CD4-positive, alpha-beta T cell treated with Interleukin-6 at 100 ng/mL for 8 hours (primary cell): ENCODE measurements around the gene SSTR5.

ENCODE experiments used
- DNase-seq: peaks from one replicate; pipeline ENCODE4 v3.0.0-alpha.2; 2020; ENCODE audit warnings: mixed read lengths, low spot score

The SSTR5 gene

DNA sequence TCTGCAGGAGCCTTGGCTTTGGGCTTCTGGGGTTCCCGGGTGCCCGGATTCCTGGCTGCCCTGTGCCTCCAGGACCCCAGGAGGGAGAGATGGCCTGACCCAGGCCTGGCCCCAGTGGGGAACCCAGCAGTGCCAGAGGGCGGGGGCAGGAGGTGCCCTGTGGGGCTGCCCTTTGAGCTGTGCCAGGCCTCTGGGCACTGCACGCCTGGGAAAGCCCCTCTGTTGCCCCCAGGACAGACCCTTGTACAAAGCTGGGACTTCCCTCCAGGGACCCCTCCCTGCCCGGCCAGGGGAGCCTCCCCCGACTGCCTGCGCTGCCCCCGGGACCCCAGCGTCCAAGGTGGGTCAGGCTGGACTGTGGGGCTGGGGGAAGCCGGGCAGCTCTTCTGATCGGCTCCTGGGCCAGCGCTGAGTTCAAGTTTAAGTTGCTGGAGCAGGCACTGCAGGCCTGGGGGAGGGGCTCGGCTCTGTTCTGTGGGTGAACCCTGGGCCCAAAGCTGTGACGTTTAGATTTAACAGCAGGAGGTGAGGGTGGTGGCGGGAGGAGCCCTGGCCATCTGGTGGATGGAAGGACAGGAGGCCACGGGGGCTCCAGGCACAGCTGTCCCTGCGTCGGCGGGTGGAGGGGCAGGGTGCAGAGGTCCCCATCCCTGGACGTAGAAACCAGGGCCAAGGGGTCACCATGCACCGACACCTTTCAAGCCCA is 51.1 kb downstream of the SSTR5 start:
- no peak for DNase-seq

DNA sequence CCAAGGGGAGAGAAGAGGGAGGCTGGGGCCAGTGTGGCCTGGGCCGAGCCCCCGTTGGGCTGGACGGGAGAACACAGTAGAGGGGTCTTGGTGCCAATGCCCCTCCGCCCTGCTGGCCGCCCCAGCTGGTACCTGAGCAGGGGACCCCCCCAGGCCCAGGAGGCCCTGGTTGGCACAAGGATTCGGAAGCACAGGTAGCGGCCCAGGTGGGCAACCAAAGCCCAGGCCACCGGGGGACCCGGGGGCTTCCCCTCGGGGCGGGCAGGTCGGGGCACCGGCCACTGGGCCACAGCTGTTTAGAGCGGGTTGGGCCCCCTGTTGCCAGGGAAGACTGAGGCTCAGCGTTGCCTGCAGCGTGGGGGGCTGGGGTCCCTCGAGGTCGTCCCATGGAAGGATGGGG is 51.7 kb downstream of the SSTR5 start:
- DNase-seq, result no peak

DNA sequence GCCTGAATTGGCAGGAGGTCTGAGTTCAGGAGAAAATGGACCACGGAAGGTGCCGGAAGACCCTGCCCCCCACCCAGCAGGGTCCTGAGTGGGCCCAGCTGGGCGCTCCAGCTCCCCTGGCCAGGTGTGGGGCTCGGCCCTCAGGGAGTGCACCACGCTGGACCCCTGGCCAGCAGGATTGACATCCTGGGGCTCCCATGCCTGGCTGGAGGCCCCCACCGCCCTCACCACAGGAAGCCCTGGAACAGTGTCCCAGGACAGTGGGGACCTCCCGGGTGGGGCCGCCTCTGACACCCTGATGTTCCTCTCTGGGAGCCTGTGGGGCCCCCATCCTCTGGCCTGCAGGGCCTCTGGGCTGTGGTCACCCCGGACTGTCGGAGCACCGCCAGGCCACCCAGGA is 52.2 kb downstream of the SSTR5 start:
- DNase-seq, result no peak

DNA sequence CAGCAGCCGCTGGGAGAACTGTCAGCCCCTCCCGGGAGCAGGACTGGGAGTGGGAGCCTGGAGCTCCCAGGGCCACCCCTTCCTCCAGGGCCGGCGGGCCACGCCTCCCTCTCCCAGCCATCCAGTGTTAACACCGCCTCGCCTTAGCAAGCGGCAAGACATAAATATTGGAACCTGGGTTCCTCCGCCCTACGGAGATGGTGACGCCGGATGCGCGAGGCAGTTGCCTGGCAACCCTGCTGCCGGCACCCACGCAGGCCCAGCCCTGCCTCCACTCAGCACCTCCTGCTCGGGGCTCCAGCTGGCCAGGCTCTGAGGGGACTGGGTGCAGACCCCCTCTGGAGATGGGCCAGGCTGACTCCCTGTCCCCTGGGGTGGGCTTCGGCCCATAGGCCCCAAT is 52.9 kb downstream of the SSTR5 start:
- DNase-seq, result no peak

DNA sequence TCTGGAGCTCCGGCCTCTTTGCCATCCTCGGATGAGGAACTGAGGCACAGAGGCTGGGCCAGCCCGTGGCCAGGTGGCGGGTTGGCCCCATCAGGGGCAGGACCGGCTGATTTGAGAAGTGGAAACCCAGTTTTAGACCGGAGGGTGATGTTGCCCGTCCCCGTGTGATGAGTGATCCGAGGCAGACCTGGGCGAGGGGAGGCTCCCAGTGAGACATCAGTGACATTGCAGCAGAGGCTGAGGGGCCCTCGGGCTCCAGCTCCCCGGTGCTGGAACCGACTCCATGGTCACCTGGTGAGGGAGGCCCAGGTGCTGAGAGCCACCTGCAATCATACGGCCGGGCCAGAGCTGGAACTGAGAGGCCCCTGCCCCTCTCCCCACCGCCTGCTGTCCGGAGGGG is 53.5 kb downstream of the SSTR5 start:
- DNase-seq, result no peak

DNA sequence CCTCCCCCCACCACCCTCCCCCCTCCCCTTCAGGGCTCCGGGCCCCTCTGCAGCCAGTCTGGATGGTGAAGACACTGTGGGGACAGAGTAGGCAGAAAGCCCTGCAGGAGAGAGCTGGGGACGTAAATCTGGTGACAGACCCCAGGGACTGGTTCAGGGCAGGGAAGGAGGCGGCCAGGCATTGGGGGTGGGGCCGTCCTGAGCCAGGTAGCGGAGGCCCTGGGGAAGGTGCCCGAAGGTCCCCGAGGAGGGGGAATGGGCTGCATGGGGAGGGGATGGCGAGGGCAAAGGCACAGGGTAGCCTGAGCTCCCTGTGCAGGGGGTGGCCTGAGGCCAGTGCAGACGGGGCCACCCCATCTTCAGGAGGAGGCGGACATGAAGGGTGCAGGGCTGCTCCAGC is 54.0 kb downstream of the SSTR5 start:
- DNase-seq, result no peak

DNA sequence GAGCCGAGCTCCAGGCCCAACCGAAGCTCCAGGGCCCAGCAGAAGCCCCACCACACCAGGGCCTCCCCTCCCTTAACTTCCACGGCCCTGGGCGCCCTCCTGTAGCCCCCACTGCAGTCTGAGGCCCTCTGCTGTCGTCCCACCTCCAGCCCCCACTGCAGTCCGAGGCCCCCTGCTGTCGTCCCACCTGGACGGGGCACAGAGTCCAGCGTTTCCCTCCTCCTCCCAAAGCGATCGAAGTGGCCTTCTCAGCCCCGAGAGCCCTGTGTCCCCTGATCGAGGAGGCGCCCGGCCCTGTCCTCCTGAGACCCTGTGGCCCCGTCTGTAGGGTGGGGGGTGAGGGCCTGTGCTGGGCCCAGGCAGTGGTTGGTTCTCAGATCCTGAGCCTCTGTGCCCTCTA is 54.6 kb downstream of the SSTR5 start:
- DNase-seq, result no peak

DNA sequence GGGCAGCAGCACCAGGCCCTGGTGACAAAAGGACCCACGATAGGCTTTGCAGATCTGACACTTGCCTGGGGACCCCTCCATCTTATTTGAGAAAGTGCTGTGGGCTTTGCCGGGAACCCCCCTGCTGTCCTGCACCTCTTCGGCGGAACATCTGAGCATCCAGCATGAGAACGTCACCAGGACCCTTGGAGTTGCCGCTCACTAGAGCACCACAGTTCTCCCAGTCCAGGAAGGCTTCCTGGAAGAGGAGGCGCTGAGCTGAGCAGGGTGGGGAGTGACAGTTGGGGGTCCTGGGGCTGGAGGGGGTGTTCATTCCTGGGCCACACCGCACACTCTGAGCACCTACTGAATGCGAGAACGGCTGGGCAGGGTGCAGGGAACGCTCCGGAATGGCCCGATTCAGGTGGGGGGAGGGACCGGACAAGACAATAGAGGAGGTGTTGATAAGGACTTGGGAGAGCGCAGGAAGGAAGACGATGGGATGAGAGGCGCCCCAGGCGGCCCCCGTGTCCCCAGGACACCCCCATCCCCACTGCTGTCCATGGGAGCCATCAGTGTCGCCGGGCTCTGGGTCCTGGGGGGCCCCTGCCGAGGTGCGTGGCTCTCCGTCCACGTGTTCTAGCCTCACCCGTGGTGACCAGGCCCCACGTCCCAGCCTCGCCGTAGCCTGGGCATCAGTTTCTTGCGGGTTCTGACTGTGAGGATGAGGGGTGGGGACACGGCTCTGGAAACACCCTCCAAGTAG is 55.6 kb downstream of the SSTR5 start:
- no peak for DNase-seq

DNA sequence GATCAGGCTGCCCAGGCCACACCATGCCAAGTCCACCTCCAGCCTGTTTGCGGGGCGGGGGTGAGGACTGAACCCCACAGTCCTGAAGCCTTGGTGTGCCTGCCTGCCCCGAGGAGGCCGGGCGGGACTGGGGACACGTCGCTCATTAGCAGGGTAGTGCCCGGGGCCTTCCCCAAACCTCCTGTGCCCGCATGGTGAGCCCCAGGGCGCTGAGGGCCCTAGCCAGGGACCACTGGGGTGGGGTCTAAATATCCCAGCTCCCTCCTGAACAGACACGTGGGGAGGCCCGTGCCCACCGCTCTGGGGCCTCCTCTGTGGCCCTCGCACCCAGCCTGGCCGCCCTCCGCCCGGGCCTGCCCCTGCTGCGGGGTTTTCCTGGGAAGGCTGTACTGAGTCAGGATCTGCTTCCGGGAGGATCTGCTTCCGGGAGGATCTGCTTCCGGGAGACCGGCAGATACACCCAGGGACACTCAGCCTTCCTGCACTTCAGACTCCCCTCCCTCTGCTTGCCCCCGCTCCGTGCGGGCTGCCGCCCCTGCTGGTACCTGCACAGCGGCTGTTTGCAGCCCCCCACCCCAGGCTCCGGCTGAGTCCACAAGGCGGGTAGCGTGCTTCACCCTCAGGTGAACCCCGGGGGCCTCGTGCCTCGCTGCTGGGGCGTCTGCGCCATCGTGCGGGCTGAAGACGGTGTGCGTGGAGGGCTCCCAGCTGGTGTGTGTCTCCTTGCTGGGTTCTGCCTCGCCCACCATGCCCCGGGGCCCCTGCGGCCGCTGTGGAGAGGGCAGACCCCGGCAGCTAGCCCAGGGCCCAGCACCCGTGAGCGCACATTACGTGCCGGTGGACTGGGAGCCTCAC is 56.8 kb downstream of the SSTR5 start:
- DNase-seq, result no peak

DNA sequence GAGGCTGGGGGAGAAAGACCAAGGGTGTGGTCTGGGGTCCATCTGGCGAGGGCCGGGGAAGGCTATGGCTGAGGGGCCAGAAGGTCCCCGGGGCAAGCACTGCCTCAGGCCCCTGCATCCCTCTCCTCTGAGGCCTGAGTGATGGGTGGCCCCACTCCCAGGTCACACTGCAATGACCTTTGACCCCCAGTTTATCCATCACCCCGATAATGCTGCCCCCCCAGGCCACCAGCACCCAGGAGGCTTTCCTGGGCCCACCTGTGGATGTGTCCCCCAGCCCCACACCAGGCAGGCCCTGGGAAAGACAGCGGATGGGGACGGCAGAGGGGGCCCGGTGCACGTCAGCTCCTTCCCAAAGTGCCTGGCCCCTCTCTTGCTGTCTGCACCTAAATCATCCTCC is 57.8 kb downstream of the SSTR5 start:
- no peak for DNase-seq
